DND-41 (cell line): ENCODE results near the gene ABCA3.

Source experiments
- ATAC-seq: fragments of 200-7000 bp; cut with Tn5 transposase; 3 replicates; pipeline ENCODE4 v1.9.1; 2021; ENCODE audit warnings: low read depth; ENCODE audit not compliant: insufficient read depth
- DNase-seq: peaks from one replicate; pipeline ENCODE4 v3.0.0-alpha.2; 2020
- H2AFZ ChIP-seq: 2 replicates; pipeline ENCODE4 v1.6.0; 2012; ENCODE audit warnings: low read depth, low read length
- H3K27ac ChIP-seq: 2 replicates; pipeline ENCODE4 v1.5.1; 2012; ENCODE audit warnings: low read length, inconsistent platforms
- H3K27me3 ChIP-seq: fragments of 200-600 bp; sonication (generic); 2 replicates; pipeline ENCODE4 v1.6.0; 2012; ENCODE audit warnings: low read length, mild to moderate bottlenecking, inconsistent platforms; ENCODE audit not compliant: insufficient read depth, poor library complexity
- H3K36me3 ChIP-seq: 2 replicates; pipeline ENCODE4 v1.5.1; 2012; ENCODE audit warnings: low read length, inconsistent platforms; ENCODE audit not compliant: insufficient read depth
- H3K4me1 ChIP-seq: 2 replicates; pipeline ENCODE4 v1.5.1; 2012; ENCODE audit warnings: mild to moderate bottlenecking, low read length; ENCODE audit not compliant: insufficient read depth
- H3K4me2 ChIP-seq: 2 replicates; pipeline ENCODE4 v1.6.0; 2012; ENCODE audit warnings: mild to moderate bottlenecking, moderate library complexity, low read length, inconsistent platforms; ENCODE audit not compliant: insufficient read depth
- H3K4me3 ChIP-seq, 2 experiments: fragments of 200-600 bp in 1 of 2; shearing (Covaris generic) in 1 of 2; 2 replicates each; pipeline ENCODE4 v1.5.1; 2012 to 2016; ENCODE audit warnings: inconsistent platforms in 2 of 2, low read length in 2 of 2, mild to moderate bottlenecking in 2 of 2, low read depth in 1 of 2, moderate library complexity in 1 of 2
- H3K79me2 ChIP-seq: 2 replicates; pipeline ENCODE4 v1.6.0; 2012; ENCODE audit warnings: low read length, inconsistent platforms; ENCODE audit not compliant: insufficient read depth
- H3K9ac ChIP-seq: 2 replicates; pipeline ENCODE4 v1.6.0; 2012; ENCODE audit warnings: low read depth, mild to moderate bottlenecking, inconsistent platforms, low read length, moderate library complexity
- H3K9me3 ChIP-seq: 2 replicates; pipeline ENCODE4 v1.5.1; 2012; ENCODE audit warnings: low read length, moderate library complexity, mild to moderate bottlenecking, inconsistent platforms; ENCODE audit not compliant: insufficient read depth, severe bottlenecking
- H4K20me1 ChIP-seq: 2 replicates; pipeline ENCODE4 v1.6.0; 2012; ENCODE audit warnings: low read length; ENCODE audit not compliant: insufficient read depth
- CTCF ChIP-seq: IDR thresholded peaks from 2 replicates; pipeline ENCODE4 v1.5.1; 2012; ENCODE audit warnings: borderline replicate concordance, low read length, moderate library complexity, mild to moderate bottlenecking; ENCODE audit not compliant: poor library complexity, severe bottlenecking; ENCODE audit errors: extremely low read depth
- EZH2 ChIP-seq: IDR thresholded peaks from 3 replicates; pipeline ENCODE4 v1.6.1; 2012; ENCODE audit warnings: borderline replicate concordance, low read depth, mild to moderate bottlenecking, moderate library complexity, low read length, inconsistent platforms; ENCODE audit not compliant: severe bottlenecking

The ABCA3 gene

DNA sequence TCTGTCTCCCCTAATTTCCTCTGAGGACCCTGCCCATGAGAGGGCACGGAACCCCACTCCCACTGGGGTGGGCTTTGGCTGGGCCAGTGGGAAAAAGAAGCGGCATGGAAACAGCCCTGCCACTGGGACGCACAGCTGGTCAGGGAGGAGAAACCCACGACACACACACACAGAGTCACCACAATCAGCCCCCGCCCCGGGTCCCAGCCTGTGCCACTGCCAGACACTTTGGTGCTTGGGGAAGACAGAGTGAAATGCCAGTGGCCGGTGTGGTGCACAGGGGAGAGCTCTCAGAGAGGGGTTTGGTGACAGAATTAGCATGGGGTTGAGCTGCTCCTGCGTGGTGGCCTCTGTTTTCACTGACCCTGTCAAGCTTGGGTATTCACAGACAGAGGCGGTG, 41.9 kb downstream of the ABCA3 start:
- Histone ChIP-seq H3K36me3 (no peaks in the 10 kb centered on the region), H3K27me3 (no peaks in the 10 kb centered on the region), H3K79me2 (no peaks in the 10 kb centered on the region), H4K20me1 (no peaks in the 10 kb centered on the region), H2AFZ (no peak overlapping the region), H3K9ac (no peak overlapping the region), H3K9me3 (no peaks in the 10 kb centered on the region), H3K27ac (no peak overlapping the region), H3K4me1 (peaks cover 9% of the 10 kb centered on the region), H3K4me2 (no peak overlapping the region), H3K4me3 (no peak overlapping the region)
- DNase-seq: no peak
- no peak for ATAC-seq
- TF ChIP-seq EZH2 (no peak), CTCF (no peak)

DNA sequence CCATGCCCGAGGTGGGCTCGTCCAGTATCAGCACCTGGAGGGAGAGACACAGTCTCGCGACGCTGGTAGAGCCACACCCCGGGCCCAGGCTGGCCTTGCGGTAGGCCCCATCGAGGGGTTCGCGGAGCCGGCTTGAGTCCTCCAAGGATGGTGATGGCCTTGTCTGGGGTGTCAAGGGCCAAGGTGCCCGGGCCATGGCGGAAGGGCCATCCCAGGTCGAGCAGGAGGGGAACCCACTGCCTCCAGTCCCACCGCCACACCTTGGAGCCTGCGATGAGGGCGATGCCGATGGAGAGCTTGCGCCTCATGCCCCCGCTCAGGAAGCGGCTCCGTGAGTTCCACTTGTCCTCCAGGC, 43.0 kb downstream of the ABCA3 start:
- H3K4me3 ChIP-seq: no peak overlapping the region

GRCh38 chr16:2296661-2297505, 43.6 kb downstream of the ABCA3 start:
- Histone ChIP-seq H3K9me3 (no peaks in the 10 kb centered on the region), H3K79me2 (no peaks in the 10 kb centered on the region), H3K27me3 (no peaks in the 10 kb centered on the region), H3K4me3 (no peak overlapping the region), H2AFZ (peak overlapping the region; percentile 58; the same call in 1 of the 2 replicates), H3K27ac (peak overlapping the region; percentile 60), H3K36me3 (no peaks in the 10 kb centered on the region), H3K4me1 (peaks cover 9% of the 10 kb centered on the region), H4K20me1 (no peaks in the 10 kb centered on the region), H3K9ac (no peak overlapping the region), H3K4me2 (no peak overlapping the region)
- peak; percentile 56 for TF ChIP-seq CTCF
- TF ChIP-seq EZH2: no peak
- peak; percentile 58 for DNase-seq
- ATAC-seq: peak; percentile 81

More for the DNA sequence above, 43.0 kb downstream of the ABCA3 start:
- DNase-seq (no peak), ATAC-seq (no peak)
- H3K27ac ChIP-seq: no peak overlapping the region
- no peaks in the 10 kb centered on the region for H3K36me3 ChIP-seq
- no peak for TF ChIP-seq EZH2
- no peak for TF ChIP-seq CTCF
- no peak overlapping the region for H2AFZ ChIP-seq
- no peaks in the 10 kb centered on the region for H3K79me2 ChIP-seq
- H3K4me2 ChIP-seq: no peak overlapping the region
- H4K20me1 ChIP-seq: no peaks in the 10 kb centered on the region
- H3K9me3 ChIP-seq: no peaks in the 10 kb centered on the region
- peaks cover 9% of the 10 kb centered on the region for H3K4me1 ChIP-seq
- no peak overlapping the region for H3K9ac ChIP-seq
- no peaks in the 10 kb centered on the region for H3K27me3 ChIP-seq
